Measurements from ENCODE around the gene PTPN14. TPM values are rescaled to one million over a fixed set of nuclear protein-coding genes. Genes with fewer than 3 reads are reported as not detected.

Gene PTPN14
- total RNA-seq, 1 experiment from 2014 or later, result 76.4 TPM

- no CpG with 5 or more reads among the region's 5 CpGs for WGBS (ENCODE audit: extremely low coverage, insufficient read length, low lambda C conversion rate)
- no peak overlapping the region for H2BK12ac ChIP-seq (ENCODE audit: insufficient read length, low read depth, low read length)
These were observed 183.6 kb downstream of the PTPN14 start for GRCh38 chr1:214367841-214368240.

More at GRCh38 chr1:214367841-214368240, 183.6 kb downstream of the PTPN14 start:
- Mint-ChIP-seq H3K36me3 (ENCODE audit: insufficient read depth in 1 of 3, low read depth in 3 of 3) (peaks cover 6 to 75% (median 52%) of the 10 kb centered on the region in 3 experiments; a peak in 6 of 7 replicates), H3K4me3 (no peak overlapping the region), H3K27ac (no peak overlapping the region), H3K9me3 (no peaks in the 10 kb centered on the region), H3K4me1 (peaks cover 2 to 8% of the 10 kb centered on the region in 2 experiments; a peak in 3 of 4 replicates), H3K27me3 (ENCODE audit: low read depth) (no peaks in the 10 kb centered on the region)
- H3K18ac ChIP-seq (ENCODE audit: insufficient read length, low read depth, low read length), result no peak overlapping the region
- H4K5ac ChIP-seq (ENCODE audit: insufficient read length, low read depth, low read length), result no peak overlapping the region
- no peak overlapping the region for H4K8ac ChIP-seq (replicated peaks; ENCODE audit: insufficient read length, low read depth, low read length)
- no peaks in the 10 kb centered on the region for H3K23me2 ChIP-seq (ENCODE audit: insufficient read length, low read depth, low read length, poor library complexity, severe bottlenecking)
- H3K27me3 ChIP-seq (ENCODE audit: insufficient read depth, low read length), result no peaks in the 10 kb centered on the region
- no peak overlapping the region for H2BK5ac ChIP-seq (ENCODE audit: insufficient read length, low read length)
- H3K79me1 ChIP-seq (ENCODE audit: insufficient read depth, low read depth, low read length, poor library complexity, severe bottlenecking), result no peaks in the 10 kb centered on the region
- no peak overlapping the region for H4K91ac ChIP-seq (ENCODE audit: insufficient read length, low read depth, low read length)
- H4K20me1 ChIP-seq (ENCODE audit: control insufficient read depth, insufficient read depth, insufficient read length), result no peaks in the 10 kb centered on the region
- H3K9ac ChIP-seq (ENCODE audit: extremely low read depth, insufficient read length, low read length), result no peak overlapping the region
- no peak overlapping the region for H3K27ac ChIP-seq (ENCODE audit: insufficient read length, low read depth, low read length)
- no peak overlapping the region for H3K23ac ChIP-seq (ENCODE audit: insufficient read length, low read depth, low read length)
- H3K4me2 ChIP-seq (ENCODE audit: insufficient read depth, insufficient read length, low read length), result no peak overlapping the region
- H3K14ac ChIP-seq (ENCODE audit: insufficient read depth, low read length), result no peak overlapping the region
- H3K56ac ChIP-seq (ENCODE audit: insufficient read length, low read depth, low read length), result no peak overlapping the region
- no peak for DNase-seq
- no peaks in the 10 kb centered on the region for H3K9me3 ChIP-seq (ENCODE audit: control insufficient read depth, low read depth, low read length)
- H3K4ac ChIP-seq (ENCODE audit: low read depth, low read length), result no peak overlapping the region
- no peak overlapping the region for H2AFZ ChIP-seq (ENCODE audit: low read length)
- no peak overlapping the region for H3T11ph ChIP-seq (ENCODE audit: low read length)
- TF ChIP-seq CTCF (conservative IDR thresholded peaks at IDR 0.05), result no peak
- no peak overlapping the region for H2BK120ac ChIP-seq (ENCODE audit: low read depth, low read length, poor library complexity, severe bottlenecking)
- H3K79me2 ChIP-seq (ENCODE audit: insufficient read depth, low read length), result no peaks in the 10 kb centered on the region
- no peaks in the 10 kb centered on the region for H3K4me1 ChIP-seq (ENCODE audit: insufficient read depth, low read length)
- H2BK20ac ChIP-seq (ENCODE audit: low read depth, low read length, poor library complexity, severe bottlenecking), result no peak overlapping the region
- no peak overlapping the region for H2AK5ac ChIP-seq (ENCODE audit: insufficient read length, low read length)
- no peak overlapping the region for H2BK15ac ChIP-seq (ENCODE audit: low read depth, low read length)
